K562 (cell line): ENCODE measurements around the gene SCGB1D1. TPM values are rescaled to one million over a fixed set of nuclear protein-coding genes. Genes with fewer than 3 reads are reported as not detected.

Source experiments
- ATAC-seq: fragments of 200-7000 bp; cut with Tn5 transposase; 3 replicates; pipeline ENCODE4 v1.9.1; 2020; ENCODE audit warnings: moderate library complexity
- BruUV-seq: library from RNA; stranded (reverse); fragments of 400-500 nt; replicated peaks from 2 replicates; lab custom pipeline; 2021; lab: Mats Ljungman, UMichigan
- CTCF ChIA-PET: fragments of 300-600 bp; formaldehyde crosslinking; extraction: SDS; loops from one replicate; lab custom pipeline; 2021; ENCODE audit warnings: low intra/inter-chr PET ratio; lab: Yijun Ruan, JAX
- POLR2A ChIA-PET: fragments of 300-600, 350-650 bp; sonication (Branson Sonifier 250); formaldehyde crosslinking; extraction: SDS; loops from one replicate; lab custom pipeline; 2021; ENCODE audit warnings: antibody characterized with exemption, inconsistent platforms; lab: Yijun Ruan, JAX
- DNase-seq, 4 experiments: peaks; one replicate each; pipeline versions ENCODE4 v3.0.0 to v3.0.0-alpha.2; 2011 to 2018; ENCODE audit warnings: low spot score in 3 of 4, mixed read lengths in 3 of 4; ENCODE audit errors: extremely low read depth in 1 of 4
- FAIRE-seq: peaks from 2 replicates; lab custom pipeline; 2011; peaks lifted over from hg19 to GRCh38; lab: Jason Lieb, UNC
- H2AFZ ChIP-seq: 2 replicates; pipeline ENCODE4 v1.6.0; 2011; ENCODE audit warnings: low read depth, low read length, control low read depth, inconsistent platforms
- H3K27ac ChIP-seq: fragments of 200-600 bp; 3 replicates; pipeline ENCODE4 v1.8.0; 2011; ENCODE audit warnings: low read depth, mild to moderate bottlenecking, control low read depth, inconsistent platforms, low read length, moderate library complexity, mixed read lengths; ENCODE audit errors: extremely low read depth
- H3K27me3 ChIP-seq, 2 experiments: fragments of 300-600 bp in 1 of 2; 2 replicates in 1 of 2; 3 replicates in 1 of 2; pipeline versions ENCODE4 v1.6.0 to v1.8.0; 2011; ENCODE audit warnings: inconsistent platforms in 2 of 2, low read length in 2 of 2, mild to moderate bottlenecking in 1 of 2, mixed read lengths in 1 of 2, moderate library complexity in 1 of 2; ENCODE audit not compliant: control insufficient read depth in 2 of 2, insufficient read depth in 2 of 2
- H3K36me3 ChIP-seq: fragments of 300-600 bp; 3 replicates; pipeline ENCODE4 v1.8.0; 2011; ENCODE audit warnings: mild to moderate bottlenecking, low read length, inconsistent platforms; ENCODE audit not compliant: control insufficient read depth, insufficient read depth
- H3K4me1 ChIP-seq, 2 experiments: fragments of 200-600 bp in 1 of 2; replicated peaks in 1 of 2; 2 replicates in 1 of 2; 3 replicates in 1 of 2; pipeline versions ENCODE4 v1.5.1 to v1.8.0; 2011; ENCODE audit warnings: inconsistent platforms in 2 of 2, low read length in 2 of 2, mild to moderate bottlenecking in 1 of 2, mixed read lengths in 1 of 2, moderate library complexity in 1 of 2; ENCODE audit not compliant: control insufficient read depth in 2 of 2, insufficient read depth in 2 of 2
- H3K4me2 ChIP-seq: 2 replicates; pipeline ENCODE4 v1.6.1; 2011; ENCODE audit warnings: low read length, control low read depth, inconsistent platforms, mixed read lengths; ENCODE audit not compliant: insufficient read depth
- H3K4me3 ChIP-seq: fragments of 200-600 bp; sonication (generic), shearing (Covaris generic); 2 replicates; pipeline ENCODE4 v1.5.1; 2016; ENCODE audit warnings: control low read depth, inconsistent platforms
- H3K79me2 ChIP-seq: fragments of 200-600 bp; 3 replicates; pipeline ENCODE4 v1.8.0; 2011; ENCODE audit warnings: low read length, inconsistent platforms; ENCODE audit not compliant: control insufficient read depth, insufficient read depth
- H3K9ac ChIP-seq, 2 experiments: 2 replicates each; pipeline versions ENCODE4 v1.6.0 to v1.6.1; 2011; ENCODE audit warnings: low read depth in 2 of 2, low read length in 2 of 2, control low read depth in 1 of 2, inconsistent platforms in 1 of 2, mild to moderate bottlenecking in 1 of 2, mixed read lengths in 1 of 2; ENCODE audit not compliant: insufficient read depth in 1 of 2
- H3K9me1 ChIP-seq: one replicate; pipeline ENCODE4 v1.6.0; 2011; ENCODE audit warnings: inconsistent platforms, mild to moderate bottlenecking, low read length, moderate library complexity; ENCODE audit not compliant: control insufficient read depth, insufficient read depth
- H3K9me3 ChIP-seq: replicated peaks from 2 replicates; pipeline ENCODE4 v1.5.1; 2011; ENCODE audit warnings: low read depth, low read length, inconsistent platforms; ENCODE audit not compliant: control insufficient read depth, insufficient read depth
- H4K20me1 ChIP-seq: replicated peaks from 2 replicates; pipeline ENCODE4 v1.6.1; 2011; ENCODE audit warnings: low read length, inconsistent platforms, mixed read lengths; ENCODE audit not compliant: control insufficient read depth, insufficient read depth
- ATF2 ChIP-seq: sonication (generic); formaldehyde crosslinking; IDR thresholded peaks from 2 replicates; pipeline ENCODE4 v1.8.1; 2022; ENCODE audit warnings: missing genetic modification reagents
- CBFB ChIP-seq: sonication (generic); formaldehyde crosslinking; IDR thresholded peaks from 2 replicates; pipeline ENCODE4 v1.4.0; 2020; ENCODE audit warnings: mild to moderate bottlenecking, missing genetic modification reagents
- HNRNPH1 ChIP-seq: fragments of 200-400 bp; formaldehyde crosslinking; optimal IDR thresholded peaks from 2 replicates; pipeline ENCODE3; 2017; ENCODE audit warnings: low read depth, mild to moderate bottlenecking, low read length, moderate library complexity
- PATZ1 ChIP-seq: fragments of 250-450 bp; sonication (Bioruptor Pico); IDR thresholded peaks from 2 replicates; pipeline ENCODE4 v1.5.0; 2020; ENCODE audit warnings: mild to moderate bottlenecking, borderline replicate concordance
- SMAD4 ChIP-seq: fragments of 250-450 bp; sonication (Bioruptor Pico); conservative IDR thresholded peaks from 2 replicates; pipeline ENCODE4 v1.8.0; 2021; ENCODE audit warnings: inconsistent platforms, mild to moderate bottlenecking, moderate library complexity
- TCF15 ChIP-seq: fragments of 250-450 bp; sonication (Bioruptor Pico); IDR thresholded peaks from 2 replicates; pipeline ENCODE4 v1.8.0; 2022; ENCODE audit warnings: moderate library complexity, mild to moderate bottlenecking, inconsistent platforms
- VEZF1 ChIP-seq: fragments of 200-800 bp; sonication (Bioruptor generic); IDR thresholded peaks from 2 replicates; pipeline ENCODE4 v1.6.1; 2017; ENCODE audit warnings: missing genetic modification characterization, missing compliant biosample characterization
- ZBTB5 ChIP-seq: fragments of 450-650 bp; IDR thresholded peaks from 2 replicates; pipeline ENCODE4 v1.6.1; 2017; ENCODE audit warnings: antibody characterized with exemption
- ZNF274 ChIP-seq: IDR thresholded peaks from 2 replicates; pipeline ENCODE4 v1.6.1; 2011; ENCODE audit warnings: low read depth, mild to moderate bottlenecking, low read length, moderate library complexity, borderline replicate concordance
- ZNF395 ChIP-seq: fragments of 200-800 bp; sonication (Bioruptor generic); IDR thresholded peaks from 2 replicates; pipeline ENCODE4 v1.6.1; 2017; ENCODE audit warnings: missing genetic modification characterization, missing compliant biosample characterization
- WGBS: fragments of 100-300 bp; shearing (Covaris generic); methylation state at CpG from one replicate; pipeline ENCODE4 v1.1.6; 2016; ENCODE audit warnings: low coverage, mixed read lengths; ENCODE audit not compliant: insufficient coverage; ENCODE audit errors: missing lambda C conversion rate; 5-methylcytosine and 5-hydroxymethylcytosine counted together
- in situ Hi-C: fragments of 300-500 bp; cut with MboI; formaldehyde crosslinking; loops from 4 replicates; pipeline ENCODE4 v1.15.0; 2018; ENCODE audit warnings: inconsistent platforms, mixed read lengths
- intact Hi-C: fragments of 100-400 bp; cut with micrococcal nuclease; formaldehyde crosslinking; loops from 2 replicates; pipeline ENCODE4 v1.14.2; 2022
- polyA plus RNA-seq, 8 experiments: library from polyadenylated mRNA; depleted of rRNA in 4 of 8; stranded (reverse) in 5 of 8; unstranded in 3 of 8; fragments of >200 nt; fragmentation: Nextera tagmentation in 2 of 8; fragmentation: Illumina TruSeq in 1 of 8; extraction: Ambion mirVana in 2 of 8; extraction: Trizol in 1 of 8; gene quantifications; 2 replicates each; pipeline versions ENCODE4 v1.2.1 to v1.2.3, GENCODE V29; 2011 to 2014; ENCODE audit warnings: inconsistent platforms in 1 of 8, missing spikeins in 1 of 8
- total RNA-seq, 7 experiments: library from RNA; depleted of rRNA in 6 of 7; stranded (reverse); fragments of >200 nt in 6 of 7; fragmentation: Illumina TruSeq in 2 of 7; extraction: Trizol in 2 of 7; gene quantifications; 2 replicates each; pipeline versions ENCODE4 v1.2.1 to v1.2.3, GENCODE V29; 2011 to 2021; ENCODE audit warnings: low replicate concordance in 1 of 7

SCGB1D1 gene
- total and polyA plus RNA-seq, 9 of the 15 experiments (the other 6 are each of a cell fraction or from before 2014, with no cell fraction given), result not detected

- no peaks in the 10 kb centered on the region for H3K9me1 ChIP-seq
- FAIRE-seq (no peak), ATAC-seq (no peak; the same call in 2 of the 3 replicates), DNase-seq (no peak)
- no peak overlapping the region for H3K4me2 ChIP-seq
- H3K4me3 ChIP-seq, result no peak overlapping the region
- 78% methylated on average over 11 of the region's 12 CpGs for WGBS
- H3K9me3 ChIP-seq, result no peaks in the 10 kb centered on the region
- intact Hi-C loops, result no loop called here
- H3K36me3 ChIP-seq, result peaks cover 97% of the 10 kb centered on the region; the same call in 2 of the 3 replicates
- in situ Hi-C loops, result no loop called here
- no peak overlapping the region for H2AFZ ChIP-seq
- no peaks in the 10 kb centered on the region for H3K4me1 ChIP-seq
- TF ChIP-seq TCF15 (CRISPR knock-in tag), result no peak
- no peak for TF ChIP-seq ATF2 (CRISPR knock-in tag)
- no peak for TF ChIP-seq SMAD4
- TF ChIP-seq ZBTB5, result no peak
- TF ChIP-seq ZNF274, result no peak
- TF ChIP-seq HNRNPH1, result no peak
- no peak for TF ChIP-seq PATZ1 (CRISPR knock-in tag)
- no peak for TF ChIP-seq ZNF395
- no peak for TF ChIP-seq CBFB (CRISPR knock-in tag)
- no peak for TF ChIP-seq VEZF1
- no peak overlapping the region for H3K27ac ChIP-seq
- no peaks in the 10 kb centered on the region; the same call in 1 of the 2 replicates for H4K20me1 ChIP-seq
- POLR2A ChIA-PET, result interaction anchor here (0.5 to 1.1 kb wide), 6 partner anchors 8 to 1406 kb away, joined by 3 to 5 read pairs (median 3); partner anchors contain the start of gene INCENP
- no peak overlapping the region for H3K9ac ChIP-seq
- CTCF ChIA-PET, result no interaction called here
- H3K79me2 ChIP-seq, result no peaks in the 10 kb centered on the region
- no peaks in the 10 kb centered on the region for H3K27me3 ChIP-seq
- BruUV-seq, result no TSS peak
These were observed 42.5 kb upstream of the SCGB1D1 start for GRCh38 chr11:62147545-62147944.
